Activated T-cell treated with anti-CD3 and anti-CD28 coated beads, Interleukin-2, amount 50 U/mL, for 72 hours (primary cell): ENCODE results near the gene TOP2B. TPM values are rescaled to one million over a fixed set of nuclear protein-coding genes. Genes with fewer than 3 reads are reported as not detected.

Experiments
- ATAC-seq, 2 donors: fragments of 150-1000 bp; cut with Tn5 transposase; replicated peaks in 1 of 2; 2 replicates each; pipeline ENCODE4 v1.10.0; 2021; ENCODE audit warnings: moderate library complexity in 2 of 2, mild to moderate bottlenecking in 1 of 2
- DNase-seq, 2 donors: peaks; one replicate each; pipeline ENCODE4 v3.0.0; 2021 to 2022; ENCODE audit warnings: mixed read lengths in 1 of 2
- H3K27ac Mint-ChIP-seq: one replicate; pipeline ENCODE4 v1.8.0; 2022; ENCODE audit warnings: mild to moderate bottlenecking, moderate library complexity, mixed read lengths
- H3K27me3 Mint-ChIP-seq: one replicate; pipeline ENCODE4 v1.8.0; 2022; ENCODE audit warnings: low read depth, mixed read lengths
- H3K36me3 Mint-ChIP-seq, 2 donors: one replicate each; pipeline ENCODE4 v1.8.0; 2022; ENCODE audit warnings: mixed read lengths in 2 of 2, mild to moderate bottlenecking in 1 of 2; ENCODE audit not compliant: insufficient read depth in 2 of 2
- H3K4me1 Mint-ChIP-seq: one replicate; pipeline ENCODE4 v1.8.0; 2022; ENCODE audit warnings: low read depth, mixed read lengths
- H3K4me3 Mint-ChIP-seq, 2 donors: one replicate each; pipeline ENCODE4 v1.8.0; 2022; ENCODE audit warnings: mild to moderate bottlenecking in 2 of 2, mixed read lengths in 2 of 2, moderate library complexity in 2 of 2
- H3K9me3 Mint-ChIP-seq, 2 donors: one replicate each; pipeline ENCODE4 v1.8.0; 2022; ENCODE audit warnings: mixed read lengths in 2 of 2
- total RNA-seq, 2 donors: library from RNA; stranded (reverse); gene quantifications; one replicate each; pipeline ENCODE4 v1.2.3, GENCODE V29; 2022

Gene TOP2B
- total RNA-seq, 2 donors from 2014 or later, result 140 to 151 TPM

DNA sequence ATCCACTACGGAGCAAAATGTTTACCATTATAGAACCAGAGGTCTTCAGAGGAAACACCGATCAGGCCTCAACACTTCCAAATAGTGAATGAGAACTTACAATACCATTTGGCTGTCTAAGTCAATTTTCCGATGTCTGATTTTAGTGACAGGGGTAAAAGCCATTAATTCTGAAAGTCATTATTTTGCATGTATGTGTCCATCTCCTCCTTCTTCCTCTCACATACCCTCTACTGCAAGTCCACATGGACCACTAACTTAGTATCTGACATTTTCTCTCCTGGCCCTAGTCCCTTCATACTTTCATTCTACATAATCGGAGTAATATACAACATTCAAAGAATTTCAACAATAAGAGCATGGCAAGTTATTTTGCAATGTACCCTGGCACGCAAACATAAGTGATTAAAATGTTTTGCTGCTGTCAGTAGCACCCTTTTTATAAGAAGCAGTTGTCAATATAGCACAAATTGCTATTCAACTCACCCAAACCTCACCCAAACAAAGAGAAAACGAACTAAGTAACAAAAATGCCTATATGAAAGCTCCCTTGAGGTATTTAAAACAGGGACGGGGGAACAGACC is 1.9 kb downstream of the TOP2B start:
- H3K27ac Mint-ChIP-seq, result peak overlapping the region; percentile 92
- H3K36me3 Mint-ChIP-seq, result peaks cover 8 to 16% of the 10 kb centered on the region in 2 donors
- H3K4me3 Mint-ChIP-seq, result peak overlapping the region; percentile 83 to 94
- ATAC-seq (no peak), DNase-seq (no peak)
- H3K27me3 Mint-ChIP-seq, result no peaks in the 10 kb centered on the region
- H3K9me3 Mint-ChIP-seq, result no peaks in the 10 kb centered on the region
- peaks cover 63% of the 10 kb centered on the region for H3K4me1 Mint-ChIP-seq

GRCh38 chr3:25661694-25662437 is 2.8 kb downstream of the TOP2B start:
- Mint-ChIP-seq H3K27me3 (no peaks in the 10 kb centered on the region), H3K4me1 (peaks cover 71% of the 10 kb centered on the region), H3K4me3 (peak overlapping the region; percentile 49 to 84), H3K27ac (no peak overlapping the region), H3K9me3 (no peaks in the 10 kb centered on the region), H3K36me3 (peaks cover 8 to 16% of the 10 kb centered on the region in 2 donors)
- DNase-seq (no peak), ATAC-seq (no peak)

GRCh38 chr3:25658836-25659235 is 5.9 kb downstream of the TOP2B start:
- Mint-ChIP-seq H3K4me1 (peaks cover 77% of the 10 kb centered on the region), H3K4me3 (peak overlapping the region in 1 of 2 donors; percentile 1), H3K27me3 (no peaks in the 10 kb centered on the region), H3K27ac (peak overlapping the region; percentile 1), H3K9me3 (no peaks in the 10 kb centered on the region), H3K36me3 (peaks cover 5 to 14% of the 10 kb centered on the region in 2 donors)
- DNase-seq, result no peak
- no peak for ATAC-seq

DNA sequence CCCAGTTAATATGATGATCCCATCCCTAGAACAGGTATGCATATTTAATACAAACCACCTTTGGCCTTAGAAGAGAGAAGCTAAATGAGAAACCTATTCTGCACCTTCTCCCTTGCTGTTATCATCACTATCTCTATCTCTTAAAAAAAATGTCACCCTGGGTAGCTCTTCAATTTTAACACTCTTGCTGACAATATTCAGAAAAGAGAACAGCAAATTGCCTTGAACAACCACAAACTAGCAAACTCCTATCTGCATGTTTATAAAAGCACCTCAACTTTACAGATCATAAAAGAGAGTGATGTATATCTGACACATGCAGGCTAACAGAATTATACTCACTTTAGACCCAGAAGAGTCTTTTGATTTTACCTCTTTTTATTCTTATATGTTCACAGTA is 7.4 kb downstream of the TOP2B start:
- no peak overlapping the region for H3K4me3 Mint-ChIP-seq
- H3K36me3 Mint-ChIP-seq, result peaks cover 0 to 6% of the 10 kb centered on the region in 2 donors
- H3K27me3 Mint-ChIP-seq, result no peaks in the 10 kb centered on the region
- ATAC-seq, result no peak
- H3K9me3 Mint-ChIP-seq, result no peaks in the 10 kb centered on the region
- DNase-seq, result no peak
- H3K4me1 Mint-ChIP-seq, result peaks cover 81% of the 10 kb centered on the region
- H3K27ac Mint-ChIP-seq, result no peak overlapping the region

DNA sequence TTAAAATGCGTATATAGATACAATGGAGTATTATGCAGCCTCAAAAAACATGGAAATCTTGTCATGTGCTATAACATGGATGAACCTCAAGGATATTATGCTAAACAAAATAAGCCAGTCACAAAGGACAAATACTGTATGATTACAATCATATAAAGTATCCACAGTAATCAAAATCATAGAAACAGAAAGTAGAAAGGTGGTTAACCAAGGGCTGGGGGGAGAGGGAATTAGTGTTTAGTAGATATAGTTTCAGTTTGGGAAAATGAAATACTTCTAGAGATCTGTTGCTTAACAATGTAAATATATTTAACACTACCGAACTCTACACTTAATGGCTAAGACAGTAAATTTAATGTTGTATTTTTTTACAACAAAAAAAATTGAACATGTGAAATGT is 9.0 kb downstream of the TOP2B start:
- no peak for DNase-seq
- no peak for ATAC-seq
- Mint-ChIP-seq H3K4me1 (peaks cover 75% of the 10 kb centered on the region), H3K4me3 (no peak overlapping the region), H3K27ac (no peak overlapping the region), H3K27me3 (no peaks in the 10 kb centered on the region), H3K9me3 (no peaks in the 10 kb centered on the region), H3K36me3 (peaks cover 0 to 17% of the 10 kb centered on the region in 2 donors)

DNA sequence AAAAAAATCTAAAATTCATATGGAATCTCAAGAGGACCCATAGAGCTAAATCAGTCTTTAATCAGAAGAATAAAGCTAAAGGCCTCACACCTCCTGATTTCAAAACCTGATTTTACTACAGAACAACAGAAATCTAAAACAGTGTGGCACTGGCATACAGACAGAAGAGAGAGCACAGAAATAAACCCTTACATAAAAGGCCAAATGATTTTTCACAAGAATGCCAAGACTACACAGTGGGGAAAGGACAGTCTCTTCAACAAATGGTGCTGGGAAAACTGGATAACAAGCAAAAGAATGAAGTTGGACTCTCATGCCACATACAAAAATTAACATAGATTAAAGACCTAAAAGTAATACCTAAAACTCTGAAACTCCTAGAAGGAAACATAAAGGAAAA is 10.1 kb downstream of the TOP2B start:
- H3K4me3 Mint-ChIP-seq, result peak overlapping the region in 1 of 2 donors; percentile 2
- no peak overlapping the region for H3K27ac Mint-ChIP-seq
- no peaks in the 10 kb centered on the region for H3K27me3 Mint-ChIP-seq
- DNase-seq (no peak), ATAC-seq (no peak)
- no peaks in the 10 kb centered on the region for H3K9me3 Mint-ChIP-seq
- peaks cover 0 to 23% of the 10 kb centered on the region in 2 donors for H3K36me3 Mint-ChIP-seq
- H3K4me1 Mint-ChIP-seq, result peaks cover 64% of the 10 kb centered on the region

DNA sequence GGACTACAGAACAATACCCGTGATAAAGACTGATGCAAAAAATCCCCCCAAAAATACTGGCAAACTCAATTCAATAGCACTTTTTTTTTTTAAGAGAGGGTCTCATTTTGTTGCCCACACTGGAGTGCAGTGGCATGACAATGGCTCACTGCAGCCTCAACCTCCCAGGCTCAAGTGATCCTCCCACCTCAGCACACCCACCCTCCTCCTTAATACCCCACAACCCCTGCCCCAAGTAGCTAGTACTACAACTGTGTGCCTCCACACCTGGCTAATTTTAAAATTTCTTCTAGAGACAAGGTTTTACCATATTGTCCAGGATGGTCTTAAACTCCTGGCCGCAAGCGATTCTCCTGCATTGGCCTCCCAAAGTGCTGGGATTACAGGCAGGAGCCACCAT is 11.4 kb downstream of the TOP2B start:
- peak overlapping the region in 1 of 2 donors; percentile 27 for H3K4me3 Mint-ChIP-seq
- no peak for DNase-seq
- no peak overlapping the region for H3K27ac Mint-ChIP-seq
- ATAC-seq, result no peak
- H3K9me3 Mint-ChIP-seq, result peaks cover 0 to 6% of the 10 kb centered on the region in 2 donors
- peaks cover 57% of the 10 kb centered on the region for H3K4me1 Mint-ChIP-seq
- no peaks in the 10 kb centered on the region for H3K27me3 Mint-ChIP-seq
- peaks cover 6 to 26% of the 10 kb centered on the region in 2 donors for H3K36me3 Mint-ChIP-seq

DNA sequence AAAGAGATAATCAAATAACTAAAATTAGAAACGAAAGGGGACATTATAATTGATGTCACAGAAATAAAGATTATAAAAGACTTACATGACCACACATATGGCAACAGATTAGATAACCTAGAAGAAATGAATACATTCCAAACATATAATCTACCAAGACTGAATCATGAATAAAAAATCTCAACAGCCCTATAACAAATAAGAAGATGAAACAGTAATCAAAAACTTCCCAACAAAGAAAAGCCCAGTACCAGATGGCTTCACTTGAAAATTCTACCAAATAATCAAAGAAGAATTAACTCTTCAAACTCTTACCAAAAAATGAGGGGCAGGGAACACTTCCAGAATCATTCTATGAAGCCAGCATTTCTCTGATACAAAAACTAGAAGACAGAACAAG is 11.8 kb downstream of the TOP2B start:
- Mint-ChIP-seq H3K9me3 (peaks cover 0 to 8% of the 10 kb centered on the region in 2 donors), H3K36me3 (peaks cover 9 to 29% of the 10 kb centered on the region in 2 donors), H3K4me1 (peaks cover 61% of the 10 kb centered on the region), H3K27ac (no peak overlapping the region), H3K27me3 (no peaks in the 10 kb centered on the region), H3K4me3 (peak overlapping the region in 1 of 2 donors; percentile 19)
- ATAC-seq, result no peak
- DNase-seq, result no peak

GRCh38 chr3:25648925-25649830 is 15.5 kb downstream of the TOP2B start:
- H3K36me3 Mint-ChIP-seq, result peaks cover 9 to 29% of the 10 kb centered on the region in 2 donors
- H3K9me3 Mint-ChIP-seq, result peaks cover 0 to 8% of the 10 kb centered on the region in 2 donors
- H3K4me3 Mint-ChIP-seq, result no peak overlapping the region
- ATAC-seq, result no peak
- no peak for DNase-seq
- H3K27ac Mint-ChIP-seq, result peak overlapping the region; percentile 6
- H3K4me1 Mint-ChIP-seq, result peaks cover 38% of the 10 kb centered on the region
- H3K27me3 Mint-ChIP-seq, result no peaks in the 10 kb centered on the region

DNA sequence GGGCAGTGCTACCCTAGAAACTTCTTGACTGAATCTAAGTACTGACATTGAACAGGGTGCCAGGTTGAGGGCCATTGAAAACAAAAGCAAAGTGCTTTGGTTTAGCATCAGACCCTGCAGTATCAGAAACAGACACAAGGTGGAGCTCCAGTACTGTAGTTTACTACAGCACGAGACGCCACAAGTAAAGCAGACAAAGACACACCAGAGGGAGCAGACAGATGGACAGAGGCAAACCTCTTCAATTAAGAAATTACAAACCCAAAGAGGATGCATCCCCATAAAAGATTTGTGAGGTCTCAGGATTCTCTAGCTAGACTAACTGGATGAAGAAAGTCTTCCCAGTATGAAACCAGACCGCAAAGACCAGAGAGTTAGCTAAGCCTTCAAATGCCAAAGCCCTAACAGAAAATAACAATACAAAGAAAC is 16.6 kb downstream of the TOP2B start:
- peak; percentile 88 to 91 for ATAC-seq
- H3K4me3 Mint-ChIP-seq, result no peak overlapping the region
- peak; percentile 83 to 84 for DNase-seq
- peaks cover 0 to 8% of the 10 kb centered on the region in 2 donors for H3K9me3 Mint-ChIP-seq
- H3K4me1 Mint-ChIP-seq, result peaks cover 31% of the 10 kb centered on the region
- H3K27ac Mint-ChIP-seq, result no peak overlapping the region
- H3K27me3 Mint-ChIP-seq, result no peaks in the 10 kb centered on the region
- peaks cover 9 to 29% of the 10 kb centered on the region in 2 donors for H3K36me3 Mint-ChIP-seq

DNA sequence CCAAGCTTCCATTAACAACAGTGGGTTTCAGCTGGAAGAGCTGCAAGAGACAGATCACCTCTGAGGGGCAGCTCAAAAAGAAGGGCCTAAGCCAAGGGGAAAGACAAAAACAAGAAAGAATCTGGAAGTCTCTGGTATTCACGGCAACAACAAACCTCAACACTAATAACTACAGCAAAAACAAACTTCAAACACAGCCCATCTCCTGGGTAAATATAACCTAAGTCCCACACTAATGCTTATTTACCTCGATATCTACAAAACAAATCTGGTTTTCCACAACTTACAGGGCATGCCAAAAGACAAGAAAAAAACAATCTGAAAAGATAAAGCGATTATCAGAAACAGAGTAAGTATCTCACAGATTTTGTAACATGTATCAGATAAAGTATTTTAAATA is 29.7 kb downstream of the TOP2B start:
- ATAC-seq (no peak), DNase-seq (no peak)
- H3K27ac Mint-ChIP-seq, result peak overlapping the region; percentile 8
- H3K36me3 Mint-ChIP-seq, result peaks cover 4 to 19% of the 10 kb centered on the region in 2 donors
- H3K27me3 Mint-ChIP-seq, result no peaks in the 10 kb centered on the region
- H3K4me1 Mint-ChIP-seq, result peaks cover 9% of the 10 kb centered on the region
- no peaks in the 10 kb centered on the region for H3K9me3 Mint-ChIP-seq
- no peak overlapping the region for H3K4me3 Mint-ChIP-seq

GRCh38 chr3:25633919-25634318 is 30.8 kb downstream of the TOP2B start:
- no peak overlapping the region for H3K27ac Mint-ChIP-seq
- DNase-seq (no peak), ATAC-seq (no peak)
- peaks cover 9% of the 10 kb centered on the region for H3K4me1 Mint-ChIP-seq
- no peaks in the 10 kb centered on the region for H3K27me3 Mint-ChIP-seq
- no peaks in the 10 kb centered on the region for H3K9me3 Mint-ChIP-seq
- no peak overlapping the region for H3K4me3 Mint-ChIP-seq
- peaks cover 4 to 22% of the 10 kb centered on the region in 2 donors for H3K36me3 Mint-ChIP-seq

- Mint-ChIP-seq H3K27me3 (no peaks in the 10 kb centered on the region), H3K36me3 (peaks cover 4 to 24% of the 10 kb centered on the region in 2 donors), H3K4me1 (peaks cover 9% of the 10 kb centered on the region), H3K27ac (no peak overlapping the region), H3K4me3 (no peak overlapping the region), H3K9me3 (no peaks in the 10 kb centered on the region)
- DNase-seq (no peak), ATAC-seq (no peak)
Observed at GRCh38 chr3:25631989-25632388, 32.7 kb downstream of the TOP2B start.
